ENCODE results near the gene PACRGL. TPM values are rescaled to one million over a fixed set of nuclear protein-coding genes. Genes with fewer than 3 reads are reported as not detected.
A peak's percentile ranks its signal among the peaks of the same experiment; 100 is the strongest.

Gene PACRGL
- total and polyA plus RNA-seq, 9 of the 15 experiments (the other 6 are each of a cell fraction or from before 2014, with no cell fraction given), result 6.6 to 55.0 (median 27.5) TPM

DNA sequence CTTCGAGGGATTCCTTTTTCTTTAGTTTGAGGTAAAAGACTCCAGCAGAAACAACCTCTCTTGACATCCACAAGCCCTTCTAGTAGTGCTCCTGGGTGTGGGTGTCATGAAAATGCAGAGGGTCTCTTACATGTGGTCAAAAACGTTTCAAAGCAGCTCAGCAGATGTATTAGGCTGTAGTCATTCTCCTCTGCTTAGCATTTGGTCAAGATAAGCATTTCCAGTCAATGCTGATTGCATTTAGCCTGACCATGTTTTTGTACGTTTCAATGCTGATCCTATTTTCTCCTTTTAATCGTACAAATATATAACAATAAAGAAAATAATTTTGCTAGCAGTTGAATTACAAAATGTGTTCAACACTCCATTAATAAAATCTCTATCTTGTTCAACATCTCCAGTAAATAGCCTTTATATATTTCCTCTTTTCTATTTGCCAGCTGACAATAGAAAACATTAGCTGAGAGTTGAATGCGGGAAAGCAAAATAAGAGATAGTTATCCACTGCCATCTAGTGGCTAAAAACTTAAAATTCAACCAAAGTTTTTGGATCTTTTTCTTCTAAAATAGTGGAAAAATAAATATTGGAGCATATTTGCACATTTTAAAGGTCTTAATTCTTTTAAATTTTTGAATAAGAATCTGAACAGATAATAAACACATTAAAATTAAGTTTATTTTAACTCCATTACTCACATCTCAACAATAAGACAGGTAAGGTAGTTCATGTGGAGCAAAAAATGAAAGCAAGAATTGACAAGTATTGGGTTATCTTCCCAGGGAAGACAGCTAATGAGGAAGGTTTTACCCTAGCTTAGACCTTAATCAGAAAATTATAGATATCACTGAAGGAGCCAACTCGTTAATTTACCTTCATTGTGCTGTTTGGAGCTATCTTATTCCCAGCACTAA, 15.2 kb upstream of the PACRGL start:
- POLR2A ChIA-PET, result interaction anchor here (0.6 to 1.2 kb wide), 2 partner anchors 15 to 49 kb away, joined by 3 to 5 read pairs; partner anchors contain the start of gene PACRGL
- no peak overlapping the region for H3K4me3 ChIP-seq
- TF ChIP-seq, protein P1, sequence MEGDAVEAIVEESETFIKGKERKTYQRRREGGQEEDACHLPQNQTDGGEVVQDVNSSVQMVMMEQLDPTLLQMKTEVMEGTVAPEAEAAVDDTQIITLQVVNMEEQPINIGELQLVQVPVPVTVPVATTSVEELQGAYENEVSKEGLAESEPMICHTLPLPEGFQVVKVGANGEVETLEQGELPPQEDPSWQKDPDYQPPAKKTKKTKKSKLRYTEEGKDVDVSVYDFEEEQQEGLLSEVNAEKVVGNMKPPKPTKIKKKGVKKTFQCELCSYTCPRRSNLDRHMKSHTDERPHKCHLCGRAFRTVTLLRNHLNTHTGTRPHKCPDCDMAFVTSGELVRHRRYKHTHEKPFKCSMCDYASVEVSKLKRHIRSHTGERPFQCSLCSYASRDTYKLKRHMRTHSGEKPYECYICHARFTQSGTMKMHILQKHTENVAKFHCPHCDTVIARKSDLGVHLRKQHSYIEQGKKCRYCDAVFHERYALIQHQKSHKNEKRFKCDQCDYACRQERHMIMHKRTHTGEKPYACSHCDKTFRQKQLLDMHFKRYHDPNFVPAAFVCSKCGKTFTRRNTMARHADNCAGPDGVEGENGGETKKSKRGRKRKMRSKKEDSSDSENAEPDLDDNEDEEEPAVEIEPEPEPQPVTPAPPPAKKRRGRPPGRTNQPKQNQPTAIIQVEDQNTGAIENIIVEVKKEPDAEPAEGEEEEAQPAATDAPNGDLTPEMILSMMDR (IDR thresholded peaks at IDR 0.05 in 2 of 3, conservative IDR thresholded peaks at IDR 0.05 in 1 of 3; ENCODE audit: insufficient read depth in 2 of 3, low read depth in 1 of 3, low read length in 3 of 3), result peak in 2 of 3 experiments; percentile 33 to 72; a peak in 3 of 6 replicates
- TF ChIP-seq SNIP1 (IDR thresholded peaks at IDR 0.05; ENCODE audit: low read depth) (no peak), SMC3 (conservative IDR thresholded peaks at IDR 0.05; ENCODE audit: insufficient read depth, low read depth, low read length) (peak; percentile 33; the same call in 1 of the 2 replicates), RAD21 (CRISPR knock-in tag; conservative IDR thresholded peaks at IDR 0.05 in 1 of 2, IDR thresholded peaks at IDR 0.05 in 1 of 2) (peak; percentile 68 to 69), RB1 (IDR thresholded peaks at IDR 0.05; ENCODE audit: low read depth) (peak; percentile 18; the same call in 1 of the 2 replicates)
- TF ChIP-seq, protein P2, sequence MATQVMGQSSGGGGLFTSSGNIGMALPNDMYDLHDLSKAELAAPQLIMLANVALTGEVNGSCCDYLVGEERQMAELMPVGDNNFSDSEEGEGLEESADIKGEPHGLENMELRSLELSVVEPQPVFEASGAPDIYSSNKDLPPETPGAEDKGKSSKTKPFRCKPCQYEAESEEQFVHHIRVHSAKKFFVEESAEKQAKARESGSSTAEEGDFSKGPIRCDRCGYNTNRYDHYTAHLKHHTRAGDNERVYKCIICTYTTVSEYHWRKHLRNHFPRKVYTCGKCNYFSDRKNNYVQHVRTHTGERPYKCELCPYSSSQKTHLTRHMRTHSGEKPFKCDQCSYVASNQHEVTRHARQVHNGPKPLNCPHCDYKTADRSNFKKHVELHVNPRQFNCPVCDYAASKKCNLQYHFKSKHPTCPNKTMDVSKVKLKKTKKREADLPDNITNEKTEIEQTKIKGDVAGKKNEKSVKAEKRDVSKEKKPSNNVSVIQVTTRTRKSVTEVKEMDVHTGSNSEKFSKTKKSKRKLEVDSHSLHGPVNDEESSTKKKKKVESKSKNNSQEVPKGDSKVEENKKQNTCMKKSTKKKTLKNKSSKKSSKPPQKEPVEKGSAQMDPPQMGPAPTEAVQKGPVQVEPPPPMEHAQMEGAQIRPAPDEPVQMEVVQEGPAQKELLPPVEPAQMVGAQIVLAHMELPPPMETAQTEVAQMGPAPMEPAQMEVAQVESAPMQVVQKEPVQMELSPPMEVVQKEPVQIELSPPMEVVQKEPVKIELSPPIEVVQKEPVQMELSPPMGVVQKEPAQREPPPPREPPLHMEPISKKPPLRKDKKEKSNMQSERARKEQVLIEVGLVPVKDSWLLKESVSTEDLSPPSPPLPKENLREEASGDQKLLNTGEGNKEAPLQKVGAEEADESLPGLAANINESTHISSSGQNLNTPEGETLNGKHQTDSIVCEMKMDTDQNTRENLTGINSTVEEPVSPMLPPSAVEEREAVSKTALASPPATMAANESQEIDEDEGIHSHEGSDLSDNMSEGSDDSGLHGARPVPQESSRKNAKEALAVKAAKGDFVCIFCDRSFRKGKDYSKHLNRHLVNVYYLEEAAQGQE (IDR thresholded peaks at IDR 0.05; ENCODE audit: borderline replicate concordance), result peak; percentile 56; the same call in 1 of the 2 replicates
- TF ChIP-seq, protein P2 (CRISPR knock-in tag; IDR thresholded peaks at IDR 0.05; ENCODE audit: low read depth), result no peak
- H4K20me1 ChIP-seq (replicated peaks; ENCODE audit: control insufficient read depth, insufficient read depth, low read length), result no peaks in the 10 kb centered on the region
- intact Hi-C loops (cut with micrococcal nuclease), result loop anchor here (1.0 to 10.0 kb wide), 6 partner anchors 140 to 1996 kb away; no protein-coding TSS in a partner anchor
- H3K79me2 ChIP-seq (ENCODE audit: control insufficient read depth, insufficient read depth, low read length), result no peaks in the 10 kb centered on the region
- no peak overlapping the region; the same call in 1 of the 2 replicates for H3K4me2 ChIP-seq (ENCODE audit: insufficient read depth, low read length)
- H3K36me3 ChIP-seq (ENCODE audit: control insufficient read depth, insufficient read depth, low read length), result no peaks in the 10 kb centered on the region
- FAIRE-seq (no peak), ATAC-seq (0 out of 3 replicates have a peak, but pooled peaks have one; percentile 39), DNase-seq (ENCODE audit: extremely low read depth in 1 of 4, low spot score in 3 of 4) (peak; percentile 16 to 29 (median 24))
- H2AFZ ChIP-seq (ENCODE audit: low read depth, low read length), result no peak overlapping the region; the same call in 1 of the 2 replicates
- H3K4me1 ChIP-seq (replicated peaks in 1 of 2; ENCODE audit: control insufficient read depth in 2 of 2, insufficient read depth in 2 of 2, low read length in 2 of 2), result no peaks in the 10 kb centered on the region
- in situ Hi-C loops (cut with MboI), result loop anchor here (5.0 to 25.0 kb wide), 3 partner anchors 263 to 1998 kb away; no protein-coding TSS in a partner anchor
- BruUV-seq (replicated peaks), result no TSS peak
- no peaks in the 10 kb centered on the region; a peak in 1 of 5 replicates for H3K27me3 ChIP-seq (ENCODE audit: control insufficient read depth in 2 of 2, insufficient read depth in 2 of 2, low read length in 2 of 2)
- no peak overlapping the region for H3K27ac ChIP-seq (ENCODE audit: extremely low read depth, low read depth, low read length)
- H3K9me1 ChIP-seq (ENCODE audit: control insufficient read depth, insufficient read depth, low read length), result no peaks in the 10 kb centered on the region
- H3K9me3 ChIP-seq (replicated peaks; ENCODE audit: control insufficient read depth, insufficient read depth, low read depth, low read length), result no peaks in the 10 kb centered on the region
- H3K9ac ChIP-seq (ENCODE audit: insufficient read depth in 1 of 2, low read depth in 2 of 2, low read length in 2 of 2), result no peak overlapping the region
- WGBS (ENCODE audit: insufficient coverage, low coverage, missing lambda C conversion rate), result 7% methylated on average over 6 of the region's 6 CpGs
- CTCF ChIA-PET (ENCODE audit: low intra/inter-chr PET ratio), result interaction anchor here (0.7 to 2.5 kb wide), 4 partner anchors 263 to 1996 kb away, joined by 3 to 8 read pairs (median 4); no protein-coding TSS in a partner anchor
